GM23338 (cell line): Measurements from ENCODE around the gene KIF19. TPM values are rescaled to one million over a fixed set of nuclear protein-coding genes. Genes with fewer than 3 reads are reported as not detected.

Experiments
- ATAC-seq: fragments of 200-7000 bp; cut with Tn5 transposase; 3 replicates; pipeline ENCODE4 v1.9.1; 2020
- DNase-seq: peaks from one replicate; pipeline ENCODE4 v3.0.0-alpha.2; 2015; ENCODE audit warnings: low spot score
- H2AFZ ChIP-seq: fragments of 200-600 bp; sonication (generic); 2 replicates; pipeline ENCODE4 v1.8.0; 2016; ENCODE audit warnings: antibody characterized with exemption, mild to moderate bottlenecking, moderate library complexity
- H3F3A ChIP-seq: fragments of 200-600 bp; sonication (generic); replicated peaks from 2 replicates; pipeline ENCODE4 v1.8.0; 2017; ENCODE audit warnings: antibody characterized with exemption, mixed run types, low read depth
- H3K27ac ChIP-seq: fragments of 200-600 bp; sonication (generic); 2 replicates; pipeline ENCODE4 v1.6.1; 2016; ENCODE audit warnings: low read depth
- H3K27me3 ChIP-seq: fragments of 200-600 bp; sonication (generic); 2 replicates; pipeline ENCODE4 v1.8.0; 2016; ENCODE audit warnings: mild to moderate bottlenecking, mixed run types, moderate library complexity; ENCODE audit not compliant: insufficient read depth
- H3K36me3 ChIP-seq: fragments of 200-600 bp; sonication (generic); 2 replicates; pipeline ENCODE4 v1.8.0; 2016; ENCODE audit warnings: mild to moderate bottlenecking; ENCODE audit not compliant: insufficient read depth
- H3K4me1 ChIP-seq: fragments of 200-600 bp; sonication (generic); 2 replicates; pipeline ENCODE4 v1.8.0; 2016; ENCODE audit warnings: mild to moderate bottlenecking, moderate library complexity; ENCODE audit not compliant: insufficient read depth
- H3K4me2 ChIP-seq: fragments of 200-600 bp; sonication (generic); 2 replicates; pipeline ENCODE4 v1.7.1; 2017; ENCODE audit warnings: mixed run types
- H3K4me3 ChIP-seq: fragments of 200-600 bp; sonication (generic); 2 replicates; pipeline ENCODE4 v1.6.1; 2016; ENCODE audit warnings: mixed run types
- H3K79me2 ChIP-seq: fragments of 200-600 bp; sonication (generic); replicated peaks from 2 replicates; pipeline ENCODE4 v1.8.0; 2017; ENCODE audit warnings: mild to moderate bottlenecking; ENCODE audit not compliant: insufficient read depth
- H3K9me2 ChIP-seq: fragments of 200-600 bp; sonication (generic); 2 replicates; pipeline ENCODE4 v1.8.0; 2017; ENCODE audit not compliant: insufficient read depth
- H4K20me1 ChIP-seq: fragments of 200-600 bp; sonication (generic); replicated peaks from 2 replicates; pipeline ENCODE4 v1.8.0; 2017; ENCODE audit warnings: mild to moderate bottlenecking; ENCODE audit not compliant: insufficient read depth
- H3K27ac Mint-ChIP-seq: 2 replicates; pipeline ENCODE4 v1.8.0; 2020; ENCODE audit warnings: inconsistent platforms, mild to moderate bottlenecking, moderate library complexity, mixed read lengths
- H3K27me3 Mint-ChIP-seq: 3 replicates; pipeline ENCODE4 v1.8.0; 2022; ENCODE audit warnings: low read depth, mild to moderate bottlenecking, moderate library complexity, mixed read lengths, inconsistent platforms; ENCODE audit not compliant: insufficient read depth, poor library complexity
- H3K36me3 Mint-ChIP-seq: 3 replicates; pipeline ENCODE4 v1.8.0; 2021; ENCODE audit warnings: low read depth, mild to moderate bottlenecking, inconsistent platforms, moderate library complexity, mixed read lengths
- H3K4me1 Mint-ChIP-seq: 3 replicates; pipeline ENCODE4 v1.8.0; 2020; ENCODE audit warnings: mild to moderate bottlenecking, inconsistent platforms, mixed read lengths
- H3K4me3 Mint-ChIP-seq: 3 replicates; pipeline ENCODE4 v1.8.0; 2021; ENCODE audit warnings: moderate library complexity, mild to moderate bottlenecking, inconsistent platforms, mixed read lengths
- H3K9me3 Mint-ChIP-seq: 3 replicates; pipeline ENCODE4 v1.8.0; 2020; ENCODE audit warnings: moderate library complexity, mild to moderate bottlenecking, inconsistent platforms, mixed read lengths
- CREB1 ChIP-seq: fragments of 250-450 bp; sonication (Bioruptor Pico); IDR thresholded peaks from 2 replicates; pipeline ENCODE4 v1.5.0; 2020; ENCODE audit warnings: low read depth, mild to moderate bottlenecking, moderate library complexity
- EZH2 ChIP-seq: fragments of 200-600 bp; sonication (generic); IDR thresholded peaks from one replicate; pipeline ENCODE4 v1.8.0; 2017; ENCODE audit warnings: antibody characterized with exemption, mild to moderate bottlenecking, low read depth; ENCODE audit not compliant: unreplicated experiment
- EZH2phosphoT487 ChIP-seq: fragments of 200-600 bp; sonication (generic); IDR thresholded peaks from one replicate; pipeline ENCODE4 v1.8.1; 2018; ENCODE audit warnings: antibody characterized with exemption; ENCODE audit not compliant: unreplicated experiment
- JUNB ChIP-seq: IDR thresholded peaks from one replicate; pipeline ENCODE4 v1.6.1; 2016; ENCODE audit warnings: antibody characterized with exemption; ENCODE audit not compliant: unreplicated experiment
- NANOG ChIP-seq: IDR thresholded peaks from 2 replicates; pipeline ENCODE4 v1.6.1; 2016; ENCODE audit warnings: antibody characterized with exemption, borderline replicate concordance
- POLR2AphosphoS5 ChIP-seq: IDR thresholded peaks from 2 replicates; pipeline ENCODE4 v1.6.1; 2016; ENCODE audit warnings: antibody characterized with exemption, low read depth
- STAT1 ChIP-seq: IDR thresholded peaks from one replicate; pipeline ENCODE4 v1.6.1; 2016; ENCODE audit warnings: antibody characterized with exemption; ENCODE audit not compliant: unreplicated experiment
- ZNF114 ChIP-seq: fragments of 250-450 bp; sonication (Bioruptor Pico); IDR thresholded peaks from 2 replicates; pipeline ENCODE4 v1.5.0; 2020; ENCODE audit warnings: mild to moderate bottlenecking, moderate library complexity
- ZNF331 ChIP-seq: fragments of 250-450 bp; sonication (Bioruptor Pico); IDR thresholded peaks from 2 replicates; pipeline ENCODE4 v1.5.0; 2020; ENCODE audit warnings: low read depth, mild to moderate bottlenecking, moderate library complexity
- polyA plus RNA-seq: library from polyadenylated mRNA; unstranded; fragments of >200 nt; fragmentation: Nextera tagmentation; extraction: Ambion mirVana; gene quantifications from 2 replicates; pipeline ENCODE4 v1.2.1, GENCODE V29; 2016
- total RNA-seq: library from RNA; depleted of rRNA; stranded (reverse); fragments of >200 nt; shearing (Covaris generic); gene quantifications from 2 replicates; pipeline ENCODE4 v1.2.3, GENCODE V29; 2014
- TF ChIP-seq, protein P1 (sequence below): IDR thresholded peaks from 2 replicates; pipeline ENCODE4 v1.6.1; 2016; ENCODE audit warnings: antibody characterized with exemption
- TF ChIP-seq, protein P2 (sequence below), 2 experiments: fragments of 200-600 bp in 1 of 2; sonication (generic) in 1 of 2; conservative IDR thresholded peaks; 2 replicates each; pipeline versions ENCODE4 v1.5.1 to v1.6.1; 2016 to 2017; ENCODE audit warnings: antibody characterized with exemption in 2 of 2, low read depth in 2 of 2, mild to moderate bottlenecking in 2 of 2, moderate library complexity in 1 of 2
- TF ChIP-seq, protein P3 (sequence below): IDR thresholded peaks from one replicate; pipeline ENCODE4 v1.6.1; 2018; ENCODE audit warnings: antibody characterized with exemption; ENCODE audit not compliant: unreplicated experiment
- TF ChIP-seq, protein P4 (sequence below): fragments of 250-450 bp; sonication (Bioruptor Pico); IDR thresholded peaks from 2 replicates; pipeline ENCODE4 v1.5.0; 2020; ENCODE audit warnings: mild to moderate bottlenecking, moderate library complexity

KIF19 gene
- total and polyA plus RNA-seq, 2 experiments from 2014 or later: 0.35 to 0.36 TPM

DNA sequence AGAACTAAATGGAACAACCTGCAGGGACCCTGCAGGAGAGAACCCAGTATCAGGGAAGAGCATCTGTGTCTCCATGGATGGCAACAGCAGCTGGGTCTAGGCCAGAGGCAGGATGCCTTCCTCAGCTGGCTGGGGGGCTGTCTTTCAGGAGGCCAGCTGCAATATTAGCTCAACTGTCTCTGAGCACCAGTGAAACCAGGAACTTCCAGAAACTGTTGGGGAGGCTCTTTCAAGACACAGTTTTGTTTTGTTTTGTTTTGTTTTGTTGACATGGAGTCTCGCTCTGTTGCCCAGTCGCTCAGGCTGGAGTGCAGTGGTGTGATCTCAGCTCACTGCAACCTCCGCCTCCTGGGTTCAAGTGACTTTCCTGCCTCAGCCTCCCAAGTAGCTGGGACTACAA lies 48.8 kb downstream of the KIF19 start:
- Mint-ChIP-seq H3K9me3 (no peaks in the 10 kb centered on the region), H3K4me1 (no peaks in the 10 kb centered on the region; the same call in 2 of the 3 replicates), H3K4me3 (no peak overlapping the region), H3K27ac (no peak overlapping the region), H3K36me3 (no peaks in the 10 kb centered on the region), H3K27me3 (peaks cover 10% of the 10 kb centered on the region)
- DNase-seq: no peak
- no peak for ATAC-seq
- Histone ChIP-seq H3K79me2 (no peaks in the 10 kb centered on the region), H4K20me1 (no peaks in the 10 kb centered on the region), H3K27ac (no peak overlapping the region), H3K9me2 (no peaks in the 10 kb centered on the region), H3K36me3 (no peaks in the 10 kb centered on the region), H3K4me2 (no peak overlapping the region), H3K4me1 (peaks cover 4% of the 10 kb centered on the region), H3K27me3 (no peaks in the 10 kb centered on the region), H2AFZ (no peak overlapping the region), H3K4me3 (no peak overlapping the region), H3F3A (no peaks in the 10 kb centered on the region)
- TF ChIP-seq EZH2 (no peak), STAT1 (no peak), NANOG (no peak), JUNB (no peak), EZH2phosphoT487 (no peak), ZNF114 (no peak), POLR2AphosphoS5 (no peak), CREB1 (CRISPR knock-in tag) (no peak), ZNF331 (CRISPR knock-in tag) (no peak)
- TF ChIP-seq, protein P1, sequence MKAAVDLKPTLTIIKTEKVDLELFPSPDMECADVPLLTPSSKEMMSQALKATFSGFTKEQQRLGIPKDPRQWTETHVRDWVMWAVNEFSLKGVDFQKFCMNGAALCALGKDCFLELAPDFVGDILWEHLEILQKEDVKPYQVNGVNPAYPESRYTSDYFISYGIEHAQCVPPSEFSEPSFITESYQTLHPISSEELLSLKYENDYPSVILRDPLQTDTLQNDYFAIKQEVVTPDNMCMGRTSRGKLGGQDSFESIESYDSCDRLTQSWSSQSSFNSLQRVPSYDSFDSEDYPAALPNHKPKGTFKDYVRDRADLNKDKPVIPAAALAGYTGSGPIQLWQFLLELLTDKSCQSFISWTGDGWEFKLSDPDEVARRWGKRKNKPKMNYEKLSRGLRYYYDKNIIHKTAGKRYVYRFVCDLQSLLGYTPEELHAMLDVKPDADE: no peak
- TF ChIP-seq, protein P2, sequence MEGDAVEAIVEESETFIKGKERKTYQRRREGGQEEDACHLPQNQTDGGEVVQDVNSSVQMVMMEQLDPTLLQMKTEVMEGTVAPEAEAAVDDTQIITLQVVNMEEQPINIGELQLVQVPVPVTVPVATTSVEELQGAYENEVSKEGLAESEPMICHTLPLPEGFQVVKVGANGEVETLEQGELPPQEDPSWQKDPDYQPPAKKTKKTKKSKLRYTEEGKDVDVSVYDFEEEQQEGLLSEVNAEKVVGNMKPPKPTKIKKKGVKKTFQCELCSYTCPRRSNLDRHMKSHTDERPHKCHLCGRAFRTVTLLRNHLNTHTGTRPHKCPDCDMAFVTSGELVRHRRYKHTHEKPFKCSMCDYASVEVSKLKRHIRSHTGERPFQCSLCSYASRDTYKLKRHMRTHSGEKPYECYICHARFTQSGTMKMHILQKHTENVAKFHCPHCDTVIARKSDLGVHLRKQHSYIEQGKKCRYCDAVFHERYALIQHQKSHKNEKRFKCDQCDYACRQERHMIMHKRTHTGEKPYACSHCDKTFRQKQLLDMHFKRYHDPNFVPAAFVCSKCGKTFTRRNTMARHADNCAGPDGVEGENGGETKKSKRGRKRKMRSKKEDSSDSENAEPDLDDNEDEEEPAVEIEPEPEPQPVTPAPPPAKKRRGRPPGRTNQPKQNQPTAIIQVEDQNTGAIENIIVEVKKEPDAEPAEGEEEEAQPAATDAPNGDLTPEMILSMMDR (conservative IDR thresholded peaks at IDR 0.05; ENCODE audit: low read depth in 2 of 2): no peak
- TF ChIP-seq, protein P3, sequence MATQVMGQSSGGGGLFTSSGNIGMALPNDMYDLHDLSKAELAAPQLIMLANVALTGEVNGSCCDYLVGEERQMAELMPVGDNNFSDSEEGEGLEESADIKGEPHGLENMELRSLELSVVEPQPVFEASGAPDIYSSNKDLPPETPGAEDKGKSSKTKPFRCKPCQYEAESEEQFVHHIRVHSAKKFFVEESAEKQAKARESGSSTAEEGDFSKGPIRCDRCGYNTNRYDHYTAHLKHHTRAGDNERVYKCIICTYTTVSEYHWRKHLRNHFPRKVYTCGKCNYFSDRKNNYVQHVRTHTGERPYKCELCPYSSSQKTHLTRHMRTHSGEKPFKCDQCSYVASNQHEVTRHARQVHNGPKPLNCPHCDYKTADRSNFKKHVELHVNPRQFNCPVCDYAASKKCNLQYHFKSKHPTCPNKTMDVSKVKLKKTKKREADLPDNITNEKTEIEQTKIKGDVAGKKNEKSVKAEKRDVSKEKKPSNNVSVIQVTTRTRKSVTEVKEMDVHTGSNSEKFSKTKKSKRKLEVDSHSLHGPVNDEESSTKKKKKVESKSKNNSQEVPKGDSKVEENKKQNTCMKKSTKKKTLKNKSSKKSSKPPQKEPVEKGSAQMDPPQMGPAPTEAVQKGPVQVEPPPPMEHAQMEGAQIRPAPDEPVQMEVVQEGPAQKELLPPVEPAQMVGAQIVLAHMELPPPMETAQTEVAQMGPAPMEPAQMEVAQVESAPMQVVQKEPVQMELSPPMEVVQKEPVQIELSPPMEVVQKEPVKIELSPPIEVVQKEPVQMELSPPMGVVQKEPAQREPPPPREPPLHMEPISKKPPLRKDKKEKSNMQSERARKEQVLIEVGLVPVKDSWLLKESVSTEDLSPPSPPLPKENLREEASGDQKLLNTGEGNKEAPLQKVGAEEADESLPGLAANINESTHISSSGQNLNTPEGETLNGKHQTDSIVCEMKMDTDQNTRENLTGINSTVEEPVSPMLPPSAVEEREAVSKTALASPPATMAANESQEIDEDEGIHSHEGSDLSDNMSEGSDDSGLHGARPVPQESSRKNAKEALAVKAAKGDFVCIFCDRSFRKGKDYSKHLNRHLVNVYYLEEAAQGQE: no peak
- TF ChIP-seq, protein P4, sequence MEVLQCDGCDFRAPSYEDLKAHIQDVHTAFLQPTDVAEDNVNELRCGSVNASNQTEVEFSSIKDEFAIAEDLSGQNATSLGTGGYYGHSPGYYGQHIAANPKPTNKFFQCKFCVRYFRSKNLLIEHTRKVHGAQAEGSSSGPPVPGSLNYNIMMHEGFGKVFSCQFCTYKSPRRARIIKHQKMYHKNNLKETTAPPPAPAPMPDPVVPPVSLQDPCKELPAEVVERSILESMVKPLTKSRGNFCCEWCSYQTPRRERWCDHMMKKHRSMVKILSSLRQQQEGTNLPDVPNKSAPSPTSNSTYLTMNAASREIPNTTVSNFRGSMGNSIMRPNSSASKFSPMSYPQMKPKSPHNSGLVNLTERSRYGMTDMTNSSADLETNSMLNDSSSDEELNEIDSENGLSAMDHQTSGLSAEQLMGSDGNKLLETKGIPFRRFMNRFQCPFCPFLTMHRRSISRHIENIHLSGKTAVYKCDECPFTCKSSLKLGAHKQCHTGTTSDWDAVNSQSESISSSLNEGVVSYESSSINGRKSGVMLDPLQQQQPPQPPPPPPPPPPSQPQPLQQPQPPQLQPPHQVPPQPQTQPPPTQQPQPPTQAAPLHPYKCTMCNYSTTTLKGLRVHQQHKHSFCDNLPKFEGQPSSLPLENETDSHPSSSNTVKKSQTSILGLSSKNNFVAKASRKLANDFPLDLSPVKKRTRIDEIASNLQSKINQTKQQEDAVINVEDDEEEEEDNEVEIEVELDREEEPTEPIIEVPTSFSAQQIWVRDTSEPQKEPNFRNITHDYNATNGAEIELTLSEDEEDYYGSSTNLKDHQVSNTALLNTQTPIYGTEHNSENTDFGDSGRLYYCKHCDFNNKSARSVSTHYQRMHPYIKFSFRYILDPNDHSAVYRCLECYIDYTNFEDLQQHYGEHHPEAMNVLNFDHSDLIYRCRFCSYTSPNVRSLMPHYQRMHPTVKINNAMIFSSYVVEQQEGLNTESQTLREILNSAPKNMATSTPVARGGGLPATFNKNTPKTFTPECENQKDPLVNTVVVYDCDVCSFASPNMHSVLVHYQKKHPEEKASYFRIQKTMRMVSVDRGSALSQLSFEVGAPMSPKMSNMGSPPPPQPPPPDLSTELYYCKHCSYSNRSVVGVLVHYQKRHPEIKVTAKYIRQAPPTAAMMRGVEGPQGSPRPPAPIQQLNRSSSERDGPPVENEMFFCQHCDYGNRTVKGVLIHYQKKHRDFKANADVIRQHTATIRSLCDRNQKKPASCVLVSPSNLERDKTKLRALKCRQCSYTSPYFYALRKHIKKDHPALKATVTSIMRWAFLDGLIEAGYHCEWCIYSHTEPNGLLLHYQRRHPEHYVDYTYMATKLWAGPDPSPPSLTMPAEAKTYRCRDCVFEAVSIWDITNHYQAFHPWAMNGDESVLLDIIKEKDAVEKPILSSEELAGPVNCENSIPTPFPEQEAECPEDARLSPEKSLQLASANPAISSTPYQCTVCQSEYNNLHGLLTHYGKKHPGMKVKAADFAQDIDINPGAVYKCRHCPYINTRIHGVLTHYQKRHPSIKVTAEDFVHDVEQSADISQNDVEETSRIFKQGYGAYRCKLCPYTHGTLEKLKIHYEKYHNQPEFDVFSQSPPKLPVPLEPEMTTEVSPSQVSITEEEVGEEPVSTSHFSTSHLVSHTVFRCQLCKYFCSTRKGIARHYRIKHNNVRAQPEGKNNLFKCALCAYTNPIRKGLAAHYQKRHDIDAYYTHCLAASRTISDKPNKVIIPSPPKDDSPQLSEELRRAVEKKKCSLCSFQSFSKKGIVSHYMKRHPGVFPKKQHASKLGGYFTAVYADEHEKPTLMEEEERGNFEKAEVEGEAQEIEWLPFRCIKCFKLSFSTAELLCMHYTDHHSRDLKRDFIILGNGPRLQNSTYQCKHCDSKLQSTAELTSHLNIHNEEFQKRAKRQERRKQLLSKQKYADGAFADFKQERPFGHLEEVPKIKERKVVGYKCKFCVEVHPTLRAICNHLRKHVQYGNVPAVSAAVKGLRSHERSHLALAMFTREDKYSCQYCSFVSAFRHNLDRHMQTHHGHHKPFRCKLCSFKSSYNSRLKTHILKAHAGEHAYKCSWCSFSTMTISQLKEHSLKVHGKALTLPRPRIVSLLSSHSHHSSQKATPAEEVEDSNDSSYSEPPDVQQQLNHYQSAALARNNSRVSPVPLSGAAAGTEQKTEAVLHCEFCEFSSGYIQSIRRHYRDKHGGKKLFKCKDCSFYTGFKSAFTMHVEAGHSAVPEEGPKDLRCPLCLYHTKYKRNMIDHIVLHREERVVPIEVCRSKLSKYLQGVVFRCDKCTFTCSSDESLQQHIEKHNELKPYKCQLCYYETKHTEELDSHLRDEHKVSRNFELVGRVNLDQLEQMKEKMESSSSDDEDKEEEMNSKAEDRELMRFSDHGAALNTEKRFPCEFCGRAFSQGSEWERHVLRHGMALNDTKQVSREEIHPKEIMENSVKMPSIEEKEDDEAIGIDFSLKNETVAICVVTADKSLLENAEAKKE (CRISPR knock-in tag): no peak
